ENCODE data around the gene SPSB2. TPM values are rescaled to one million over a fixed set of nuclear protein-coding genes. Genes with fewer than 3 reads are reported as not detected.

Gene SPSB2
- total RNA-seq, 2 donors from 2014 or later: 34.6 to 36.5 TPM

DNA sequence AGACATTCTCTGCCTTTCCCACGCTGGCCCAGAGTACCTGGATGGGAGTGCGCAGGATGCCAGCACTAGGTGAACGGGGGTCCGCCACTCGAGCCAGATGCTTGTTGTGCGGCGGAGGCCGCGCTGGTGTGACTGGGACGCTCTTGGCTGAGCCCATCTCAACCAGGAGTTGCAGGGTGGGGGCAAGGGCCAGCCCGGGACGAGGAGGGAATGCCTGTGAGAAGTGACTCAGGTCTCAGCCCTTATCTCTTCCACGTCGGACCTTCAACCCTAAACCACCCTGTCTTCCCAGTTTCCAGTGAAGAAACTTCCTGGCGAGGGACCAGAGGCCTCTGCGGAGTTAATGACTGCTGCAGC, 22.3 kb downstream of the SPSB2 start:
- no peaks in the 10 kb centered on the region for H3K27me3 Mint-ChIP-seq (ENCODE audit: insufficient read depth)
- Histone ChIP-seq H3K27me3 (ENCODE audit: control insufficient read depth, insufficient read depth, low read length, poor library complexity, severe bottlenecking) (no peaks in the 10 kb centered on the region), H3K27ac (ENCODE audit: low read depth, low read length) (no peak overlapping the region), H3K4me3 (ENCODE audit: low read length) (peak overlapping the region; percentile 92), H3K9me3 (ENCODE audit: control insufficient read depth, low read length) (no peaks in the 10 kb centered on the region), H3K9ac (ENCODE audit: extremely low read depth, low read length, poor library complexity, severe bottlenecking) (peak overlapping the region; percentile 56), H3K36me3 (ENCODE audit: control insufficient read depth, insufficient read depth, low read length) (peaks cover 48% of the 10 kb centered on the region), H3K4me1 (ENCODE audit: control insufficient read depth, insufficient read depth, low read length) (peaks cover 2% of the 10 kb centered on the region)
- TF ChIP-seq, protein P1, sequence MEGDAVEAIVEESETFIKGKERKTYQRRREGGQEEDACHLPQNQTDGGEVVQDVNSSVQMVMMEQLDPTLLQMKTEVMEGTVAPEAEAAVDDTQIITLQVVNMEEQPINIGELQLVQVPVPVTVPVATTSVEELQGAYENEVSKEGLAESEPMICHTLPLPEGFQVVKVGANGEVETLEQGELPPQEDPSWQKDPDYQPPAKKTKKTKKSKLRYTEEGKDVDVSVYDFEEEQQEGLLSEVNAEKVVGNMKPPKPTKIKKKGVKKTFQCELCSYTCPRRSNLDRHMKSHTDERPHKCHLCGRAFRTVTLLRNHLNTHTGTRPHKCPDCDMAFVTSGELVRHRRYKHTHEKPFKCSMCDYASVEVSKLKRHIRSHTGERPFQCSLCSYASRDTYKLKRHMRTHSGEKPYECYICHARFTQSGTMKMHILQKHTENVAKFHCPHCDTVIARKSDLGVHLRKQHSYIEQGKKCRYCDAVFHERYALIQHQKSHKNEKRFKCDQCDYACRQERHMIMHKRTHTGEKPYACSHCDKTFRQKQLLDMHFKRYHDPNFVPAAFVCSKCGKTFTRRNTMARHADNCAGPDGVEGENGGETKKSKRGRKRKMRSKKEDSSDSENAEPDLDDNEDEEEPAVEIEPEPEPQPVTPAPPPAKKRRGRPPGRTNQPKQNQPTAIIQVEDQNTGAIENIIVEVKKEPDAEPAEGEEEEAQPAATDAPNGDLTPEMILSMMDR (conservative IDR thresholded peaks at IDR 0.05): no peak
- no peaks in the 10 kb centered on the region for H3K9me3 Mint-ChIP-seq
- WGBS, 2 experiments (ENCODE audit: insufficient coverage in 1 of 2, insufficient read length in 1 of 2): 10 to 26% methylated on average over 9 to 16 of the region's 16 CpGs
- DNase-seq: no peak
- H3K4me1 Mint-ChIP-seq: peaks cover 25% of the 10 kb centered on the region
- peak overlapping the region; percentile 88 for H3K4me3 Mint-ChIP-seq
- peak overlapping the region; percentile 99 for H3K27ac Mint-ChIP-seq
- H3K36me3 Mint-ChIP-seq (ENCODE audit: low read depth): peaks cover 44% of the 10 kb centered on the region

DNA sequence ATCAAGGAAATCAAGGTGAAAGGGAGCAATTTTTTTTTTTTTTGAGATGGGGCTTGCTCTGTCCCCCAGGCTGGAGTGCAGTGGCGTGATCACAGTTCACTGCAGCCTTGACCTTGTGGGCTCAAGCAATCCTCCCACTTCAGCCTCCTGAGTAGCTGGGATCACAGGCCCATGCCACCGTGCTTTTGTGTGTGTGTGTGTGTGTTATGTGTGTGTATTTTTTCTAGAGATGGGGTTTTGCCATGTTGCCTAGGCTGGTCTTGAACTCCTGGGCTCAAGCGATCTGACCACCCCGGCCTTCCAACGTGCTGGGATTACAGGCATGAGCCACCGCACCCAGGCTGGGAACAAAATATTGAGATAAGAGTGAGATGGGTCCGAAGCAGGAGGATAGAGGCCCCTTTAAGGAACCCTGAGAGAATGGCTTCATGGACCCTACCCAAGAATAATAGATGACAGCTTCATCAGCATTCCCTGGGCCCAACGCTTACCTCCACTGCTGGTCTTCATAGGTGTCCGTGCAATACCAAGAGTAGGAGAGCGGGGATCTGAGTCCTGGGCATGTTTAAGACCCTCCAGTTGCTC, 23.0 kb downstream of the SPSB2 start:
- Mint-ChIP-seq H3K4me1 (peaks cover 25% of the 10 kb centered on the region), H3K27ac (peak overlapping the region; percentile 99), H3K36me3 (ENCODE audit: low read depth) (peaks cover 43% of the 10 kb centered on the region), H3K9me3 (no peaks in the 10 kb centered on the region), H3K27me3 (ENCODE audit: insufficient read depth) (no peaks in the 10 kb centered on the region), H3K4me3 (peak overlapping the region; percentile 88)
- peaks cover 2% of the 10 kb centered on the region for H3K4me1 ChIP-seq (ENCODE audit: control insufficient read depth, insufficient read depth, low read length)
- no peaks in the 10 kb centered on the region for H3K27me3 ChIP-seq (ENCODE audit: control insufficient read depth, insufficient read depth, low read length, poor library complexity, severe bottlenecking)
- TF ChIP-seq, protein P1 (conservative IDR thresholded peaks at IDR 0.05): no peak
- peak overlapping the region; percentile 56 for H3K9ac ChIP-seq (ENCODE audit: extremely low read depth, low read length, poor library complexity, severe bottlenecking)
- H3K4me3 ChIP-seq (ENCODE audit: low read length): peak overlapping the region; percentile 92
- H3K9me3 ChIP-seq (ENCODE audit: control insufficient read depth, low read length): no peaks in the 10 kb centered on the region
- DNase-seq: no peak
- WGBS, 2 experiments (ENCODE audit: insufficient coverage in 1 of 2, insufficient read length in 1 of 2): 86 to 87% methylated on average over 9 to 10 of the region's 10 CpGs
- no peak overlapping the region for H3K27ac ChIP-seq (ENCODE audit: low read depth, low read length)
- peaks cover 47% of the 10 kb centered on the region for H3K36me3 ChIP-seq (ENCODE audit: control insufficient read depth, insufficient read depth, low read length)

DNA sequence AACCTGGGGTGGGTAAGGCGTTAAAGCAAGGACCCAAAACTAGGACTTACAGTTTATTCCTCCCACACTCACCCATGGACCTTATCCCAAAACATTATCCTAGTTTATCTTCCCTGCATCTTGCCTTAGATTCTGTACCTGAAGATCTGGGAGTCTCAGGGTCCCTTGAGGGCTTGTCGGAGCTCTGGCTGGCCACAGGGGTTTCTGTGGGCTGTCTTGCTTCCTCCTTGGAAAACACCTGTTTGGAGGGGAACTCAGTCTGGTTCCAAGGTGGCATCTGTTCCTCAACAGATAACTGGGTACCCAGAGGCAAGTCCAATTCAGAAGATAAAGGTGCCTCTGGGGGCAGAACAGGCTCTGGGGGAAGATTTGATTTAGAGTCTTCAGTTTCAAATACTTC, 23.7 kb downstream of the SPSB2 start:
- no peak overlapping the region for H3K27ac ChIP-seq (ENCODE audit: low read depth, low read length)
- H3K36me3 ChIP-seq (ENCODE audit: control insufficient read depth, insufficient read depth, low read length): peaks cover 51% of the 10 kb centered on the region
- 95 to 100% methylated on average over 2 of the region's 2 CpGs for WGBS, 2 experiments (ENCODE audit: insufficient coverage in 1 of 2, insufficient read length in 1 of 2)
- no peaks in the 10 kb centered on the region for H3K9me3 ChIP-seq (ENCODE audit: control insufficient read depth, low read length)
- no peaks in the 10 kb centered on the region for H3K27me3 ChIP-seq (ENCODE audit: control insufficient read depth, insufficient read depth, low read length, poor library complexity, severe bottlenecking)
- Mint-ChIP-seq H3K4me3 (peak overlapping the region; percentile 88), H3K4me1 (peaks cover 25% of the 10 kb centered on the region), H3K9me3 (no peaks in the 10 kb centered on the region), H3K27ac (no peak overlapping the region), H3K36me3 (ENCODE audit: low read depth) (peaks cover 46% of the 10 kb centered on the region), H3K27me3 (ENCODE audit: insufficient read depth) (no peaks in the 10 kb centered on the region)
- TF ChIP-seq, protein P1 (conservative IDR thresholded peaks at IDR 0.05): no peak
- H3K4me1 ChIP-seq (ENCODE audit: control insufficient read depth, insufficient read depth, low read length): peaks cover 2% of the 10 kb centered on the region
- no peak overlapping the region for H3K9ac ChIP-seq (ENCODE audit: extremely low read depth, low read length, poor library complexity, severe bottlenecking)
- DNase-seq: no peak
- peak overlapping the region; percentile 92 for H3K4me3 ChIP-seq (ENCODE audit: low read length)

All from endodermal cell (in vitro differentiated cells).